H54 (cell line): ENCODE results near the gene VSTM2L.

Experiments
- DNase-seq: peaks from one replicate; pipeline ENCODE4 v3.0.0; 2011; ENCODE audit warnings: low spot score, mixed read lengths; ENCODE audit not compliant: insufficient read length
- FAIRE-seq: peaks from 3 replicates; lab custom pipeline; 2011; peaks lifted over from hg19 to GRCh38; lab: Jason Lieb, UNC
- POLR2A ChIP-seq: IDR thresholded peaks from 2 replicates; pipeline ENCODE4 v1.6.1; 2011; ENCODE audit warnings: low read depth, mild to moderate bottlenecking, low read length

VSTM2L gene

DNA sequence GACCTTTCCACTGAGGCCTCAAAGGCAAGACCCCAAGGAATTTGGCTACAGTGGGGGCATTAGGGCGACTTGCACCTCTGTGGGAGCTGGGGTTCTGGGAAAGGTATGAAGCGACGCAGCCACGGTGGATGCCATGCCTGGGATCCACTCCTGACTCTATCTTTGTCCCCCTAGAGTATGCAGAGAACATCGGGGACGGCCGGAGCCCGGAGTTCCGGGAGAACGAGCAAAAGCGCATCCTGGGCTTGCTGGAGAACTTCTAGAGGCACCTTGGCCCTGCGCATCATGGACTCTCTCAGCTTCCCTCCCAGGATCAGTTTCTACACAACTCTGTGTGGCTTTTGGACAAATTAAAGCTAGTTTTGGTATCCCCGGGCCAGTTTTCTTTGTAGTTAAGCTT, 31.2 kb upstream of the VSTM2L start:
- DNase-seq (no peak), FAIRE-seq (no peak)
- no peak for TF ChIP-seq POLR2A

DNA sequence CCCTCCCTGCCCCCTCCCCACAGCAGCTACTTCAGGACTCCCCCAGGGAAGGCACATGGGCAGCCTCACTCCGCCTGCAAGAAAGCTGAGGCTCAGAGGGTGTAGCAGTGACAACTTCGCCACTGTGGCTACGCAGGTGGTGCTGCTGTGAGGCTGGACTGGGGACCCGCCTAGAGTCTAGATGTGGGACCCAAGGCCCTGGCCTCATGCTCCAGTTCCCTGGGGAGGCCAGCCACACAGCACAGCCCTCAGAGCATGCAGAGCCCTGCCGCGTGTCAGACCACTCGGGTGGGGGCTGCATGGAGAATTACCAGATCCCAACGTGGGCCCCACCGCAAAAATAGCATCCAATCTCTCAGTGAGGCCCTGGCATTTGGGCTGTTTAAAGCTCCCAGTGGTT, 30.8 kb upstream of the VSTM2L start:
- DNase-seq = no peak
- no peak for FAIRE-seq
- TF ChIP-seq POLR2A = no peak

DNA sequence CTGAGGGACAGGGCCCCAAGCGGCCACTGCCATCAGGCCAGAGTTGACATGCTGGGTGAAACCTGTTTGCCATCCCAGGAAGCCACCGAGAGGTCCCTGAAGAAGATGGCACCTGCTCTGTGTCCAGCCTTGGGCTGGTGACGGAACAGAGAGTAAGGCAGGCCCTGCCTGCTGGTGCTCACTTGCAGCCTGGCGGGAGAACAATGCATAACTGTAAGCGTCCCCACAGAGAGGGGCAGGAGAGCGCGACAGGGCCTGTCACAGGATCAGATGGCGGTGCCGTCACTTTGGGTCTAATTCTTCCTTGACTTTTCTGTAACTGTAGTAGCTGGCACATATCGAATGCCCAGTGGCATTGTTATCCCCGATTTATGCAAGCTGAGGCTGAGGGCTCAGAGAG, 29.0 kb upstream of the VSTM2L start:
- FAIRE-seq (no peak), DNase-seq (no peak)
- no peak for TF ChIP-seq POLR2A

DNA sequence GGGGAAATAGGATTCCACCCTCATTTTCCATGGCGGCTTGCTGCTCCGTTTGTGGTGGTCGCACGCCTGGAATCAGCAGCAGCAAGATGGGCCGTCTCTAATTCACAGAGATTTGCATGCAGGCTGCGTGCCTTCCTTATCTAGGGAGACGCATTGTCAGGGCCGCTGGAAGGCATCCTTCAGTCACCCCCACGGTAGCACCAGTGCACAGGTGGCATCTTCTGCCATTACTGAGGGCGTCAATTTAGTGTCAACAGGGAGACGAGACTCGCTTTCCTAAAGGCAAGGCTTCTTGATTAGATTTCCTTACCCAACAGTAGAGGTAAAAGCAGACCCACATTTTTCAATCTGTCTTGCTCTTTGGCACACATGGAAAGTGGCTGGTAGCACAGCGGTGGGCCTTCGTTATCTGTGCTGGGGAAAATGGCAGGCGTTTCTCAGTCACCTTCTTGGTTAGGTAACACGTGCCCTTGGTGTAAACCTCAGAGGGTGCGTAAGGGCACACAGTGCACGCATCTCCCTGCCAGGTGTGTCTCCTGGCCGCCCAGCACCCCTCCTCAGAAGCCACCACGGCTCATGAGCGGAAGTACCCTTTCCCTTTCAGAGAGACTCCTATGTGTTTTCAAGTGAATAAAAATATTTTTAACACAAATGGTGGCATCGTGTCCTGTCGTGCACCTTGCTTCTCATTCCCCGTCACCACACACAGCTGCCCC, 27.3 kb upstream of the VSTM2L start:
- DNase-seq (no peak), FAIRE-seq (no peak)
- TF ChIP-seq POLR2A = no peak

DNA sequence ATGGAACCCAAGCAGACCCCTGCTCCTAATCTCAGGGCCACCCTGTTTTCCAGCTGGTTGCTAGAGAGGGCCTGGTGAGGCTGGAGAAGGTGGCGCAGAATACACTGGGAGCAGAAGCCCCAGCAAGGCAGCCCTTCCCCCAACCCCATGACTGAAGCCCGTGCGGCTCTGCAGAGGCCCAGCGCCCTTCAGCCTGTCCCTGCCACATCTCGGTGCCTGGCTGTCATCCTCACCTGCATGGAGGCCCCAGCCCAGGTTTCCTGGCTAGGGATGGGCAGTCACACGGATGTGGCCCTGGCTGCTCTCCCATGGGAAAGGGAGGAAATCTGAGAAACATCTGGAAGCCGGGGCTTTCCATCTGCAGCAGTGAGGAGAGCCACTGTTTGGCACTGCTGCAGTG, 26.1 kb upstream of the VSTM2L start:
- FAIRE-seq = no peak
- no peak for DNase-seq
- TF ChIP-seq POLR2A = no peak

DNA sequence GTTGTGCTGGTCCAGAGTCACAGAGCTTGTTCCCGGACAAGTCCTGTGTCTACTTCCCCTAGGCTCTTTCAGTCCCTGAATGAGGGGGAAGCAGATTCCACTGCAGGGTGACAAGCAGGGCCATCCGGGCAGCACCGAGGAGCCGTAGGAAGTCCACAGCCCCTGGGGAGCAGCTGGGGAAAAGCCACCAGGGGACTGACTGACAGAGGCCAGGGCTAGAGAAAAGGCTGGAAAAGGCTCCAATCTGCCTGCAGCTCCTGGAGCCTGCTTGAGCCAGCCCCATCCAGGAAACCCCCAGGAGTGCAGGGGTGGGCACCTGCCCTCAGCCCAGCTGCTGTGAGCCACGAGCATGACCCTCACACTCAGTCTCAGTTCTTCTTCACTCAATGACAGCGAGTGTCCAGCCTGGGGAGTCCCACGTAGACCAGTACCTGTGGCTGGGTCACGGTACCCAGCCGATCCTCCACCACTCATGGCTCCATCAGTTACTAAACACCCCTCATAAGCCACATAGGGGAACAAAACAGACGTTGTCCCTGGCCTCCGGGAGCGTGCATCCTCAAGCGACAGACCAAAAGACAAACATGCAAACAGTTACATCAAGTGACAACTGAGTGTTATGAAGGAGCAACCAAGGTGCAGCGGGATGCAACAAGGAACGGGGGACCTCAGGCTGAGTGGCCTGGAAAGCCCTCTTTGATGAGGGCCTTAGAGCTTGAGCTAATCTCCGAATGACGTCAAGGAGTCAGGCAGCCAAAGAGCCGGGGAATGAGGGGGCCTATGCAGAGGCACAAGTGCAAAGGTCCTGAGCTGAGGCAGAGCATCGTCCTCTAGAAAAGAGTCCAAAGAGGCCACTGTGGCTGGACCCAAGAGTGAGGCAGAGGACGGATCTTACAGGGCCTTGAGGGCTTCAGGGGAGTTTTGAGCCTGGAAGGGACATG, 24.8 kb upstream of the VSTM2L start:
- DNase-seq (no peak), FAIRE-seq (no peak)
- no peak for TF ChIP-seq POLR2A

DNA sequence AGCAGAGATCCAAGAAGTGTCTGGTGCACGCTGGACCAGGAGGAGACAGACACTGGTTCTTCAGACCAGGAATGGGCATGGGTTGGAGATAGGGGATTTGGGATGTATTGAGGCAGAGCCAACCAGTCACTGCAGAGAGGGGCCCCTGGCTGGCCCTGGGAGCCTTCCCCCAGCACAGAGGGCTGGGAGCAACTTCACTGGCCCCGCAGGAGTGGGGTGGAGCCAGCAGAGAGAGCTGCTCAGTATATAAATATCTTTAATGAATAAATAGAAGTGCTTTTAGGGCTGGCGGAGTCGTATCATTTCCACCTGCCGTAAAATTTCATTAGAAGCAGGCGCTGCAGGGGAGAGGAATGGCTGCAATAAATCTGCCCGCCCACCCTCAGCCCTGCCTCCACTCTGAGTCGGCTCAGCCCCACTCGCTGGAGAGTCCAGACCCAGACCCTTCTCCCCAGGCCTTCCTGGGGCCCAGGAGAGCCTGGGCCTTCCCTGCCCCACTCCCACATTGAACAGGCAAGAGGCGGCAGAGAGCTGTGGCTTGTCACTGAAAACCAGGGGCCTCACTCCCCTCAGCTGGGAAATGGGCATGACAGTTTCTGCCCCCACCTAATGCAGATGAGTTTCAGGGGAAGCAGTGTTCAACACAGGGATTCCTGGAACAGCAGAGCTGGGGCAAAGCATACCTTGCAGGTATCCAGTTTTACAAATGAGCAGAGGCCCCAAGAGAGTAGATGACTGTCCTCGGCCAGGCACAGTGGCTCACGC, 23.9 kb upstream of the VSTM2L start:
- TF ChIP-seq POLR2A = no peak
- DNase-seq (no peak), FAIRE-seq (no peak)

DNA sequence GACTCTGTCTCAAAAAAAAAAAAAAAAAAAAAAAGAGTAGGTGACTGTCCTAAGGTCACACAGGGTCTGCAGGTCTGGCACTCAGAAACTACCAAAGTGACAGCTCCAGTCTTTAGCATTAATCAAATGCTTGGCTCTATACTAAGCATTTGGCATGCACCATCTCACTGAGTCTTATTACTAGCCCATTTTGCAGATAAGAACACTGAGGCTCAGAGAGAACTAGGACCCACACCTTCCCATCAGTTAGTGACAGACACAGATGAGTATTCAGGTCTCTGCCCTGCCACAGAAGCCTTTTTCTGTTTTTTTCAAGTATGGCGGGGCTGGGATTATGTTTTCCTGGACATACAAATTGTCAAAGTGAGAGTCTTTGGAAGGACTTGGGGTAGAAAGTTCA, 23.1 kb upstream of the VSTM2L start:
- TF ChIP-seq POLR2A = no peak
- no peak for DNase-seq
- FAIRE-seq = no peak

DNA sequence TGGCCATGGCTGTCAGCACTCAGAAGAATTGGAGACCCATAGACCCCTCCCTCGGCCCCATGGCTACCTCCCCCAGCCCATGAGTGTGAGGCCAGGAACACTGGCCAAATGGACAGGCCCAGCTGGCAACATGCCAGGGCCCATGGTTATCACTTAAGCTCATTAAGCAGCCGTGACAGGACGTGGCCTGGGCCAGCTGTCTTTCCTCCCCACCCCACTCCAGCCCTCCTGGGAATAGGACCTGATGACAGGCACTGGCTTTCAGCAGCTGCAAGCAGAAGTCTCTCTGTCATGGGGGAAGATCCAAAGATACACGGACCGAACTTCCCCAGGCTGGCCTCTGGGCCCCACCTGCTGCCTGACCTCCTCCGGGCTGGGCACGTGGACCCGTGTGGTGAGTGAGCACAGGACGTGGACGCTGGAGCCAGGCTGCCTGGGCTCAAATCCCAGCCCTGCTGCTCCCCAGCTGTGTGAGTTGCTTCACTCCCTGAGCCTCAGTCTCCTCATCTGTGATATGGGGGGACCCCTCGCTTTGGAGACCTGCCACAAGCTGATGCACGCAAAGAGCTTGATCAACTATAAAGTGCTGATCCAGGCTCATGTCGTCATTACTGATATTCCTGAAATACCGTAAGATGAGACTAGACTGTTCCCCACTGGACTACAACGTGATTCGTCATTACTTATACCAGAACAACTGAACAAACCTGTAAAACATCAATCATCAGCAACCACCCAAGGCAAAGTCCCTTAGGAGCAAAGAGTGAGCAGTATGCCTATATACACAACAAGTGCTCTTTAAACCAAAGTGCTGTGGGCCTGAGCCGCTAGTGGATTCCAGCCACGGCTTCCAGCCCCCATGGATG, 22.0 kb upstream of the VSTM2L start:
- FAIRE-seq (no peak), DNase-seq (no peak)
- TF ChIP-seq POLR2A = no peak

DNA sequence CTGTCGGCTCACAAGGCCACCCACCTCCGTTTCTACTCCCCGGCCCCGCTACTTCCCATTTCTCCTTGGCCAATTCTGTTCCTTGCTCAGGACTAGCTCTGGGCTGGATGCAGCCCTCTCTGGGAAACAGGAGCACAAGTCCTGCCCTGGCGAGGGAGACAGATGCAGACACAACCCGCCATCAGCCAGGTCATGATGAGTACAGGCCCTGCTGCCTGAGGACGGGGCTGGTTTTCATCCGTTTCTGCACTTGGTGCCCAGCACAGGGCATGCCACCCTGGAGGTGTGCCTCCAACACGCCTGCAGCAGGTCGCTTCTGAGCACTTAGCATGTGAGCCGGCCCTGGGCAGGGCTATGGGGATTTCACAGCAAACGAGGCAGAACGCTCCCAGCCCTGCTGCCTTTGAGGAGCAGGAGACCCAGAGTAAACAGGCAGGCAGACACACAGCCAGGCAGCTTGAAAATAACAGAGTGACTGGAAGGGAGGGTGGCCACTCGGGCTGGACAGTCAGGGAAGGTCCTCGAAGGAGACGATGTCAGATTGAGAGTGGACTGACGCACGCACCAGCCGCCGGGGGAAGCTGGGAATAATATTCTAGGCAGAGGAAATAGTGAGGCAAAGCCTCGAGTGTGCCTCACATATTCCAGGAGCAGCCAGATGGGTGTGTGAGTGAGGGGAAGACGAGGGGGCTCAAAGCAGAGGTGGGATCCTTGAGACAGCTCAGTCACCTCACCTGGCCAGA, 21.2 kb upstream of the VSTM2L start:
- FAIRE-seq = no peak
- TF ChIP-seq POLR2A = no peak
- no peak for DNase-seq

DNA sequence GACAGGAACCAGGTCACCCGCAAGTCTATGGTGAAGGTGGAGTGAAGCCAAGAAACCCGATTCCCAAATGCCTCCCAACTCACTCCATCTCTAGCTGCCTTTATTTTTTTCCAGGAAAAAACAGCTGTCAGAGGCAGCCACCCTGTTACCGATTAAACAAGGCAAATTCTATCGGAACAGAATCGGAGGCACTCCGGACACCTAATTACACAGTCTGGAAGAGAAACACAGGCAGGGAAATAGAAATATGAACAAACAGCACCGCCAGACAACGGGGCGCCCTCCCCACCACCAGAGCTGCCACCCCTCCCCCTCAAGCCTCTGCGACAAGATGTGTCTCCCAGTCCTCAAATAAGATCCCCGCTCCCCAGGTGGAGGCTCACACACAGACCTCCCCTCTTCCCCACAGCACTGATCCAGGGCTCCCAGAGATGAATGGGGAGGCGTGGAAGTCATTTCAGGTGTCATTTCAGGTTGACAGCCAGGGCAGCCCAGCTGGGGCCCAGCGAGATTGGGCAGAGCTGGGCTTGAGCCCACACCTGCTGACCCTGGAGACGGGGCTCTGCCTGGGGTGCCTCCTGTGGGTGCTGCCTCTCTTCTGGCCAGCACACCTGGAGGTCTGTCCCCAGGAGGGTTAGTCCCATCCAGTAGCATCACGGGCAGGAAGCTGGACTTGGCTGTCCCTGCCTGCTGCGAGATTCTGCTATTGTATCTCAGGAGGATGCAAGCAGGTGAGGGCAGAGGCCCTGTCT, 19.8 kb upstream of the VSTM2L start:
- FAIRE-seq (no peak), DNase-seq (no peak)
- TF ChIP-seq POLR2A = no peak

DNA sequence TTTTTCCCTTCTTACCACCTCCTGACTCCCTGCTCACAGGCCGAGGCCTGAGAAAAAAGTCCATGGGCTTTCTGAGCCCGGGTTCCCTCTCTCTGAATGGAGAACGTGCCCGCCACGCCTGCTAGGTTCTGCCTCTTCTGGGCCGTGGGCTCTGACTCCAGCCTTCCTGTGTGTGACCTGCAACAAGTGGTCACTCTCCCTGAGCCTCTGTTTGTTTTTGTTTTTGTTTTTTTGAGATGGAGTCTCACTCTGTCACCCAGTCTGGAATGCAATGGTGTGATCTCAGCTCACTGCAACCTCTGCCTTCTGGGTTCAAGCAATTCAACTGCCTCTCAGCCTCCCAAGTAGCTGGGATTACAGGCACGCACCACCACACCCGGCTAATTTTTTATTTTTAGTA, 17.9 kb upstream of the VSTM2L start:
- FAIRE-seq (no peak), DNase-seq (no peak)
- no peak for TF ChIP-seq POLR2A
